B cell (primary cell): ENCODE measurements around the gene CAGE1.
"Not testable (repeated sequence)": the region's sequence is repeated elsewhere in the genome, so short reads cannot be mapped to it uniquely, and the experiment has no call there.

Experiments
- EZH2 ChIP-seq: IDR thresholded peaks from 2 replicates; pipeline ENCODE4 v1.6.1; 2012; ENCODE audit warnings: borderline replicate concordance, low read depth, mild to moderate bottlenecking, moderate library complexity, low read length; ENCODE audit not compliant: insufficient read depth, poor library complexity, severe bottlenecking
- TF ChIP-seq, protein P1 (sequence below): fragments of 200-600 bp; IDR thresholded peaks from one replicate; pipeline ENCODE4 v1.8.0; 2022; ENCODE audit warnings: antibody characterized with exemption, mild to moderate bottlenecking

DNA sequence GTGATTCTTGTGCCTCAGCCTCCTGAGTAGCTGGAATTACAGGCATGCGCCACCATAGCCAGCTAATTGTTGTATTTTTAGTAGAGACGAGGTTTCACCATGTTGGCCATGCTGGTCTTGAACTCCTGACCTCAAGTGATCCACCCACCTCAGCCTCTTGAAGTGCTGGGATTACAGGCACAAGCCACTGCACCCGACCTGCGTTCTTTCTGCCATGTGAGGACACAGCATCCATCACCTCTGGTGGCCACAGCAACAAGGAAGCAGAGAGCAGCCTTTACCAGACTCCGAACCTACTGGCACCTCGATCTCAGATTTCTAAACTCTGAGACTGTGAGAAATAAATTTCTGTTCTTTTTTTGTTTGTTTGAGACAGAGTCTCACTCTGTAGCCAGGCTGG, 67.7 kb downstream of the CAGE1 start:
- TF ChIP-seq, protein P1, sequence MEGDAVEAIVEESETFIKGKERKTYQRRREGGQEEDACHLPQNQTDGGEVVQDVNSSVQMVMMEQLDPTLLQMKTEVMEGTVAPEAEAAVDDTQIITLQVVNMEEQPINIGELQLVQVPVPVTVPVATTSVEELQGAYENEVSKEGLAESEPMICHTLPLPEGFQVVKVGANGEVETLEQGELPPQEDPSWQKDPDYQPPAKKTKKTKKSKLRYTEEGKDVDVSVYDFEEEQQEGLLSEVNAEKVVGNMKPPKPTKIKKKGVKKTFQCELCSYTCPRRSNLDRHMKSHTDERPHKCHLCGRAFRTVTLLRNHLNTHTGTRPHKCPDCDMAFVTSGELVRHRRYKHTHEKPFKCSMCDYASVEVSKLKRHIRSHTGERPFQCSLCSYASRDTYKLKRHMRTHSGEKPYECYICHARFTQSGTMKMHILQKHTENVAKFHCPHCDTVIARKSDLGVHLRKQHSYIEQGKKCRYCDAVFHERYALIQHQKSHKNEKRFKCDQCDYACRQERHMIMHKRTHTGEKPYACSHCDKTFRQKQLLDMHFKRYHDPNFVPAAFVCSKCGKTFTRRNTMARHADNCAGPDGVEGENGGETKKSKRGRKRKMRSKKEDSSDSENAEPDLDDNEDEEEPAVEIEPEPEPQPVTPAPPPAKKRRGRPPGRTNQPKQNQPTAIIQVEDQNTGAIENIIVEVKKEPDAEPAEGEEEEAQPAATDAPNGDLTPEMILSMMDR: not testable (repeated sequence)
- TF ChIP-seq EZH2: not testable (repeated sequence)
